Smooth muscle cell (in vitro differentiated cells): ENCODE results near the gene BDP1. TPM values are rescaled to one million over a fixed set of nuclear protein-coding genes. Genes with fewer than 3 reads are reported as not detected.

ENCODE experiments used
- DNase-seq: peaks from one replicate; lab custom pipeline; 2025; ENCODE audit not compliant: unreplicated experiment; lab: John Stamatoyannopoulos, UW
- H2AFZ ChIP-seq: fragments of 200-600 bp; sonication (generic); 2 replicates; pipeline ENCODE4 v1.6.0; 2016; ENCODE audit warnings: antibody characterized with exemption, low read depth, mild to moderate bottlenecking
- H3F3A ChIP-seq: fragments of 200-600 bp; sonication (generic); 2 replicates; pipeline ENCODE4 v1.6.0; 2017; ENCODE audit warnings: antibody characterized with exemption, low read depth
- H3K27ac ChIP-seq: fragments of 200-600 bp; sonication (generic); 2 replicates; pipeline ENCODE4 v1.5.1; 2016; ENCODE audit warnings: low read depth, mild to moderate bottlenecking
- H3K27me3 ChIP-seq: fragments of 200-600 bp; sonication (generic); 2 replicates; pipeline ENCODE4 v1.6.1; 2016; ENCODE audit warnings: low read depth, mild to moderate bottlenecking
- H3K36me3 ChIP-seq: fragments of 200-600 bp; sonication (generic); 2 replicates; pipeline ENCODE4 v1.5.1; 2016; ENCODE audit warnings: low read depth
- H3K4me1 ChIP-seq: fragments of 200-600 bp; sonication (generic); 2 replicates; pipeline ENCODE4 v1.5.1; 2016; ENCODE audit warnings: low read depth
- H3K4me2 ChIP-seq: fragments of 200-600 bp; sonication (generic); 2 replicates; pipeline ENCODE4 v1.6.0; 2016; ENCODE audit warnings: mild to moderate bottlenecking
- H3K4me3 ChIP-seq: fragments of 200-600 bp; sonication (generic); 2 replicates; pipeline ENCODE4 v1.5.1; 2016; ENCODE audit warnings: mild to moderate bottlenecking
- H3K79me2 ChIP-seq: fragments of 200-600 bp; sonication (generic); 2 replicates; pipeline ENCODE4 v1.6.0; 2016; ENCODE audit warnings: low read depth, mild to moderate bottlenecking
- H3K9ac ChIP-seq: fragments of 200-600 bp; sonication (generic); 2 replicates; pipeline ENCODE4 v1.6.0; 2016; ENCODE audit warnings: low read depth
- H3K9me3 ChIP-seq: fragments of 200-600 bp; sonication (generic); replicated peaks from 2 replicates; pipeline ENCODE4 v1.5.1; 2016; ENCODE audit warnings: low read depth
- H4K20me1 ChIP-seq: fragments of 200-600 bp; sonication (generic); 2 replicates; pipeline ENCODE4 v1.6.0; 2016; ENCODE audit warnings: low read depth
- CTCF ChIP-seq: fragments of 200-600 bp; sonication (generic); IDR thresholded peaks from 2 replicates; pipeline ENCODE4 v1.5.1; 2017; ENCODE audit warnings: borderline replicate concordance, mild to moderate bottlenecking, antibody characterized with exemption; ENCODE audit not compliant: insufficient read depth, poor library complexity, severe bottlenecking
- WGBS: methylation state at CpG from one replicate; pipeline ENCODE4 v1.1.7; 2016; ENCODE audit warnings: low lambda C conversion rate; 5-methylcytosine and 5-hydroxymethylcytosine counted together
- polyA plus RNA-seq: library from polyadenylated mRNA; unstranded; fragments of >200 nt; fragmentation: Nextera tagmentation; extraction: Ambion mirVana; gene quantifications from 2 replicates; pipeline ENCODE4 v1.2.1, GENCODE V29; 2016
- total RNA-seq: library from RNA; depleted of rRNA; stranded (reverse); fragments of >200 nt; gene quantifications from 2 replicates; pipeline ENCODE4 v1.2.3, GENCODE V29; 2014

The BDP1 gene
- total and polyA plus RNA-seq, 2 experiments from 2014 or later, result 13.5 to 32.8 TPM

GRCh38 chr5:71456362-71456743 is 902 bp downstream of the BDP1 start:
- Histone ChIP-seq H3K36me3 (peaks cover 20% of the 10 kb centered on the region), H3K4me3 (peak overlapping the region; percentile 95), H3K4me1 (peaks cover 17% of the 10 kb centered on the region), H2AFZ (no peak overlapping the region), H3K27me3 (no peaks in the 10 kb centered on the region), H3K4me2 (peak overlapping the region; percentile 90), H3K9me3 (no peaks in the 10 kb centered on the region), H3K9ac (peak overlapping the region; percentile 93), H3F3A (no peaks in the 10 kb centered on the region), H3K79me2 (peaks cover 45% of the 10 kb centered on the region), H3K27ac (peak overlapping the region; percentile 93), H4K20me1 (peaks cover 30% of the 10 kb centered on the region)
- no peak for TF ChIP-seq CTCF
- no peak for DNase-seq
- WGBS, result 8% methylated on average over 4 of the region's 4 CpGs

GRCh38 chr5:71457106-71457505 is 1.7 kb downstream of the BDP1 start:
- DNase-seq, result no peak
- H3K27me3 ChIP-seq, result no peaks in the 10 kb centered on the region
- peak overlapping the region; percentile 95 for H3K4me3 ChIP-seq
- H3K4me2 ChIP-seq, result peak overlapping the region; percentile 90
- 90% methylated on average over 8 of the region's 8 CpGs for whole genome bisulfite sequencing
- peaks cover 30% of the 10 kb centered on the region for H4K20me1 ChIP-seq
- no peak overlapping the region for H2AFZ ChIP-seq
- no peak overlapping the region for H3K27ac ChIP-seq
- H3K9me3 ChIP-seq, result no peaks in the 10 kb centered on the region
- H3K36me3 ChIP-seq, result peaks cover 22% of the 10 kb centered on the region
- TF ChIP-seq CTCF, result no peak
- peaks cover 45% of the 10 kb centered on the region for H3K79me2 ChIP-seq
- H3K4me1 ChIP-seq, result peaks cover 17% of the 10 kb centered on the region
- H3K9ac ChIP-seq, result peak overlapping the region; percentile 93
- no peaks in the 10 kb centered on the region for H3F3A ChIP-seq

- TF ChIP-seq CTCF, result no peak
- H3K27me3 ChIP-seq, result no peaks in the 10 kb centered on the region
Observed at GRCh38 chr5:71460693-71461092, 5.2 kb downstream of the BDP1 start.

GRCh38 chr5:71461360-71461759 is 5.9 kb downstream of the BDP1 start:
- no peak for TF ChIP-seq CTCF
- no peak for DNase-seq
- H3K27me3 ChIP-seq, result no peaks in the 10 kb centered on the region
- no peaks in the 10 kb centered on the region for H3K9me3 ChIP-seq
- H3F3A ChIP-seq, result no peaks in the 10 kb centered on the region
- H3K79me2 ChIP-seq, result peaks cover 40% of the 10 kb centered on the region
- over 99% methylated on average over 3 of the region's 3 CpGs for WGBS
- no peak overlapping the region for H3K27ac ChIP-seq
- H3K4me1 ChIP-seq, result peaks cover 17% of the 10 kb centered on the region
- H3K4me2 ChIP-seq, result no peak overlapping the region
- H3K4me3 ChIP-seq, result no peak overlapping the region
- peaks cover 30% of the 10 kb centered on the region for H4K20me1 ChIP-seq
- no peak overlapping the region for H3K9ac ChIP-seq
- no peak overlapping the region for H2AFZ ChIP-seq
- peaks cover 42% of the 10 kb centered on the region for H3K36me3 ChIP-seq

More at GRCh38 chr5:71460693-71461092, 5.2 kb downstream of the BDP1 start:
- H3K9me3 ChIP-seq, result no peaks in the 10 kb centered on the region
- no peak overlapping the region for H2AFZ ChIP-seq
- no peak overlapping the region for H3K27ac ChIP-seq
- no peak overlapping the region for H3K9ac ChIP-seq
- 88% methylated on average over 1 of the region's 1 CpG for WGBS
- no peak overlapping the region for H3K4me2 ChIP-seq
- H3K4me1 ChIP-seq, result peaks cover 17% of the 10 kb centered on the region
- H4K20me1 ChIP-seq, result peaks cover 30% of the 10 kb centered on the region
- H3K4me3 ChIP-seq, result no peak overlapping the region
- H3F3A ChIP-seq, result no peaks in the 10 kb centered on the region
- H3K36me3 ChIP-seq, result peaks cover 36% of the 10 kb centered on the region
- H3K79me2 ChIP-seq, result peaks cover 45% of the 10 kb centered on the region
- DNase-seq, result no peak
